Activated CD8-positive, alpha-beta memory T cell treated with anti-CD3 and anti-CD28 coated beads, Interleukin-2, amount 50 U/mL, for 24 hours (primary cell): Measurements from ENCODE around the gene SPAG16.
"Not testable (repeated sequence)": the region's sequence is repeated elsewhere in the genome, so short reads cannot be mapped to it uniquely, and the experiment has no call there.

Experiments
- DNase-seq: peaks from one replicate; pipeline ENCODE4 v3.0.0-alpha.2; 2020; ENCODE audit errors: extremely low read depth

Gene SPAG16

GRCh38 chr2:213408426-213409070 is 124.3 kb downstream of the SPAG16 start:
- DNase-seq, result not testable (repeated sequence)

GRCh38 chr2:213410687-213411086 is 126.4 kb downstream of the SPAG16 start:
- DNase-seq, result not testable (repeated sequence)

GRCh38 chr2:213411582-213412289 is 127.5 kb downstream of the SPAG16 start:
- no peak for DNase-seq

GRCh38 chr2:213415093-213415492 is 130.8 kb downstream of the SPAG16 start:
- no peak for DNase-seq

GRCh38 chr2:213416832-213417231 is 132.6 kb downstream of the SPAG16 start:
- DNase-seq, result no peak

- DNase-seq, result no peak
These were observed 135.7 kb downstream of the SPAG16 start for GRCh38 chr2:213419980-213420379.

GRCh38 chr2:213420828-213421385 is 136.6 kb downstream of the SPAG16 start:
- DNase-seq, result no peak

GRCh38 chr2:213422211-213422610 is 137.9 kb downstream of the SPAG16 start:
- DNase-seq, result no peak

- DNase-seq, result no peak
These were observed 141.4 kb downstream of the SPAG16 start for GRCh38 chr2:213425618-213426017.

- DNase-seq, result no peak
These were observed 145.3 kb downstream of the SPAG16 start for GRCh38 chr2:213429516-213429915.

- no peak for DNase-seq
These were observed 159.7 kb downstream of the SPAG16 start for GRCh38 chr2:213443921-213444320.

- DNase-seq, result no peak
These were observed 167.4 kb downstream of the SPAG16 start for GRCh38 chr2:213451542-213452239.

- DNase-seq, result no peak
These were observed 171.2 kb downstream of the SPAG16 start for GRCh38 chr2:213455316-213456008.

GRCh38 chr2:213475433-213475832 is 191.2 kb downstream of the SPAG16 start:
- DNase-seq, result no peak

- no peak for DNase-seq
These were observed 192.4 kb downstream of the SPAG16 start for GRCh38 chr2:213476641-213477040.

- no peak for DNase-seq
These were observed 205.8 kb downstream of the SPAG16 start for GRCh38 chr2:213490087-213490486.

GRCh38 chr2:213491376-213491775 is 207.1 kb downstream of the SPAG16 start:
- no peak for DNase-seq

GRCh38 chr2:213496226-213496625 is 212.0 kb downstream of the SPAG16 start:
- DNase-seq, result no peak

GRCh38 chr2:213500881-213501280 is 216.6 kb downstream of the SPAG16 start:
- DNase-seq, result no peak

- DNase-seq, result no peak
These were observed 239.9 kb downstream of the SPAG16 start for GRCh38 chr2:213524164-213524563.

GRCh38 chr2:213537579-213537978 is 253.3 kb downstream of the SPAG16 start:
- DNase-seq, result no peak

- no peak for DNase-seq
These were observed 260.7 kb downstream of the SPAG16 start for GRCh38 chr2:213544940-213545339.
